Fibroblast of lung (primary cell): Measurements from ENCODE around the gene ZNHIT6. TPM values are rescaled to one million over a fixed set of nuclear protein-coding genes. Genes with fewer than 3 reads are reported as not detected.

Source experiments
- DNase-seq, 2 donors: peaks; one replicate each; pipeline versions ENCODE4 v3.0.0 to v3.0.0-alpha.2; 2010; ENCODE audit warnings: low read depth in 2 of 2
- H2AFZ ChIP-seq: 2 replicates; pipeline ENCODE4 v1.5.1; 2012; ENCODE audit warnings: low read length, control low read depth, inconsistent platforms
- H3K27ac ChIP-seq: 2 replicates; pipeline ENCODE4 v1.5.1; 2011; ENCODE audit warnings: low read length, control low read depth; ENCODE audit not compliant: insufficient read depth
- H3K27me3 ChIP-seq: 2 replicates; pipeline ENCODE4 v1.5.1; 2011; ENCODE audit warnings: mild to moderate bottlenecking, low read length; ENCODE audit not compliant: control insufficient read depth, insufficient read depth
- H3K36me3 ChIP-seq: 2 replicates; pipeline ENCODE4 v1.5.1; 2011; ENCODE audit warnings: low read length; ENCODE audit not compliant: control insufficient read depth, insufficient read depth
- H3K4me1 ChIP-seq: 2 replicates; pipeline ENCODE4 v1.5.1; 2011; ENCODE audit warnings: low read length; ENCODE audit not compliant: control insufficient read depth, insufficient read depth; ENCODE audit errors: extremely low read depth
- H3K4me2 ChIP-seq: 2 replicates; pipeline ENCODE4 v1.5.1; 2011; ENCODE audit warnings: low read length, control low read depth; ENCODE audit not compliant: insufficient read depth; ENCODE audit errors: extremely low read depth
- H3K4me3 ChIP-seq, 4 experiments: fragments of 200-600 bp in 1 of 4; sonication (generic) in 1 of 4; replicated peaks in 1 of 4; 2 replicates each; pipeline ENCODE4 v1.5.1; 2011 to 2016; ENCODE audit warnings: low read length in 4 of 4, low read depth in 3 of 4, mild to moderate bottlenecking in 3 of 4, control low read depth in 2 of 4, inconsistent platforms in 1 of 4, mixed read lengths in 1 of 4; ENCODE audit not compliant: insufficient read depth in 1 of 4; ENCODE audit errors: control extremely low read depth in 1 of 4
- H3K79me2 ChIP-seq: 2 replicates; pipeline ENCODE4 v1.5.1; 2012; ENCODE audit warnings: mild to moderate bottlenecking, low read length, inconsistent platforms; ENCODE audit not compliant: control insufficient read depth, insufficient read depth
- H3K9ac ChIP-seq: 2 replicates; pipeline ENCODE4 v1.5.1; 2011; ENCODE audit warnings: mild to moderate bottlenecking, low read length, control low read depth; ENCODE audit not compliant: insufficient read depth
- H3K9me3 ChIP-seq: 2 replicates; pipeline ENCODE4 v1.5.1; 2012; ENCODE audit warnings: low read depth, low read length; ENCODE audit not compliant: control insufficient read depth, insufficient read depth
- H4K20me1 ChIP-seq: 2 replicates; pipeline ENCODE4 v1.5.1; 2011; ENCODE audit warnings: low read length; ENCODE audit not compliant: control insufficient read depth, insufficient read depth; ENCODE audit errors: extremely low read depth
- EZH2 ChIP-seq: IDR thresholded peaks from 2 replicates; pipeline ENCODE4 v1.5.1; 2012; ENCODE audit warnings: low read length, control low read depth, mild to moderate bottlenecking; ENCODE audit errors: missing control alignments
- polyA plus RNA-seq, 2 donors: library from polyadenylated mRNA; depleted of rRNA in 1 of 2; stranded (reverse) in 1 of 2; unstranded in 1 of 2; fragments of >200 nt; gene quantifications; 2 replicates each; pipeline ENCODE4 v1.2.1, GENCODE V29; 2011 to 2012; ENCODE audit warnings: missing spikeins in 1 of 2
- total RNA-seq: library from RNA; depleted of rRNA; stranded (reverse); fragments of >200 nt; gene quantifications from 2 replicates; pipeline ENCODE4 v1.2.1, GENCODE V29; 2014
- TF ChIP-seq, protein P1 (sequence below), 2 donors: IDR thresholded peaks in 1 of 2; conservative IDR thresholded peaks in 1 of 2; 1 replicate in 1 of 2; 2 replicates in 1 of 2; pipeline ENCODE4 v1.5.1; 2011 to 2012; ENCODE audit warnings: low read length in 2 of 2, control low read depth in 1 of 2, inconsistent platforms in 1 of 2, low read depth in 1 of 2, mild to moderate bottlenecking in 1 of 2

The ZNHIT6 gene
- total and polyA plus RNA-seq, 2 donors (not counting 1 experiment from before 2014, with no cell fraction given) = 14.3 to 15.5 TPM

DNA sequence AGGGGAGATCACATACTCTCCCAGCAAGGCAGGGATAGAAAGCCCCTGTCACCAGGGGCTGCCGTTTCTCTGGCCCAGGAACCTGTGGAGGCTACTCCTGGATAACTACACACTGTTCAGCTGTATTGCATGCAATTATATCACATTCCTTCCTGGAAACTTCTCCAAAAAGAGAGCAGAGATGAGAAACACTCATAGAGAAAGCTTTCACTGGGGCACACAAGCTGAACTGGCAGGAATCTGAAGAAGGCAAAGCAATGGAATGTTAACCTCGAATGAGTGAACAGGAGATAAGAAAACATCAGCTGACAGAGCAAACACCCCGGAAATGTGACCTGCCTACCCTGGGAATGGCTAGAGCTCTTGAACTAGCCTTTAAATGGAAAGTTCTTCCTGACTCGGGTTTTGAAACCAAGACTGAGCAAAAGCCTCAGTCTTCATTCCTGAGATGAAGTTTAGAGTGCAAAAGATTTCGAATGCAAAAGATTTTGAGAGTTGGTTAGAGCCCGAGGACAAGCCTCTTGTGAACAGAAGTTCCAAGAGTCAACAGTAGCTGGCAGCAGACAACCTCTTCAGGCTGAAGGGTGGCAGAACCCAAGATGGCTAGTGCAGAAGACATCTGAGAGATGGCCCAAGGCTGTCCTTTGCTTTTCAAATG lies 95.4 kb downstream of the ZNHIT6 start:
- Histone ChIP-seq H2AFZ (no peak overlapping the region), H3K9ac (peak overlapping the region; percentile 33), H3K9me3 (no peaks in the 10 kb centered on the region), H3K27ac (peak overlapping the region; percentile 96), H3K4me3 (peak overlapping the region in 1 of 4 experiments; percentile 13), H3K79me2 (no peaks in the 10 kb centered on the region), H3K36me3 (no peaks in the 10 kb centered on the region), H3K27me3 (no peaks in the 10 kb centered on the region), H4K20me1 (no peaks in the 10 kb centered on the region), H3K4me2 (peak overlapping the region; percentile 68), H3K4me1 (peaks cover 34% of the 10 kb centered on the region)
- DNase-seq = peak; percentile 85 to 97
- no peak for TF ChIP-seq EZH2
- TF ChIP-seq, protein P1, sequence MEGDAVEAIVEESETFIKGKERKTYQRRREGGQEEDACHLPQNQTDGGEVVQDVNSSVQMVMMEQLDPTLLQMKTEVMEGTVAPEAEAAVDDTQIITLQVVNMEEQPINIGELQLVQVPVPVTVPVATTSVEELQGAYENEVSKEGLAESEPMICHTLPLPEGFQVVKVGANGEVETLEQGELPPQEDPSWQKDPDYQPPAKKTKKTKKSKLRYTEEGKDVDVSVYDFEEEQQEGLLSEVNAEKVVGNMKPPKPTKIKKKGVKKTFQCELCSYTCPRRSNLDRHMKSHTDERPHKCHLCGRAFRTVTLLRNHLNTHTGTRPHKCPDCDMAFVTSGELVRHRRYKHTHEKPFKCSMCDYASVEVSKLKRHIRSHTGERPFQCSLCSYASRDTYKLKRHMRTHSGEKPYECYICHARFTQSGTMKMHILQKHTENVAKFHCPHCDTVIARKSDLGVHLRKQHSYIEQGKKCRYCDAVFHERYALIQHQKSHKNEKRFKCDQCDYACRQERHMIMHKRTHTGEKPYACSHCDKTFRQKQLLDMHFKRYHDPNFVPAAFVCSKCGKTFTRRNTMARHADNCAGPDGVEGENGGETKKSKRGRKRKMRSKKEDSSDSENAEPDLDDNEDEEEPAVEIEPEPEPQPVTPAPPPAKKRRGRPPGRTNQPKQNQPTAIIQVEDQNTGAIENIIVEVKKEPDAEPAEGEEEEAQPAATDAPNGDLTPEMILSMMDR (conservative IDR thresholded peaks at IDR 0.05 in 1 of 2, IDR thresholded peaks at IDR 0.05 in 1 of 2; ENCODE audit: low read depth in 1 of 2, low read length in 2 of 2) = peak; percentile 55 to 68

DNA sequence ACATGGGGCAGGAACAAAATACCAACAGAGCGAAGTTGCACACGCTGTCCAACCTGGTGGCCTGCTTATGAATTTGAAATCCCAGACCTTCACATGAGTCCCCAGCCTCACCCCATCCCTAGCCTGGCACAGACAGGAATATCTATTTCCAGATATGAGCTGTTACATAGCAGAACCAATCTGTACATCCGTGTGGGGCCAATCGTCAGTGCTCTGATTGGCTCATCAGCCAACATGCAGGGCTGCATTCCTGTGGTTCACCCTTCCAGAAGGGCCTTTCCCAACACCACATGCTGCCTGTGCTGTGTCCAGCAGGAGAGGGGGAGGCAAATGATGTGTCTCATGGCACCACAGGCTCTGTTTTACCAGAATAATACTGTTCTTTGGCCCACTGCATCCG lies 96.4 kb downstream of the ZNHIT6 start:
- no peaks in the 10 kb centered on the region for H3K79me2 ChIP-seq
- H3K27me3 ChIP-seq = no peaks in the 10 kb centered on the region
- DNase-seq = peak; percentile 99 to 100
- H2AFZ ChIP-seq = no peak overlapping the region
- H3K9ac ChIP-seq = peak overlapping the region; percentile 54
- H3K27ac ChIP-seq = peak overlapping the region; percentile 96
- TF ChIP-seq EZH2 = no peak
- TF ChIP-seq, protein P1 (conservative IDR thresholded peaks at IDR 0.05 in 1 of 2, IDR thresholded peaks at IDR 0.05 in 1 of 2; ENCODE audit: low read depth in 1 of 2, low read length in 2 of 2) = no peak
- H3K9me3 ChIP-seq = no peaks in the 10 kb centered on the region
- H3K36me3 ChIP-seq = no peaks in the 10 kb centered on the region
- H3K4me1 ChIP-seq = peaks cover 39% of the 10 kb centered on the region
- H4K20me1 ChIP-seq = no peaks in the 10 kb centered on the region
- peak overlapping the region in 1 of 4 experiments; percentile 25 for H3K4me3 ChIP-seq
- peak overlapping the region; percentile 68 for H3K4me2 ChIP-seq

DNA sequence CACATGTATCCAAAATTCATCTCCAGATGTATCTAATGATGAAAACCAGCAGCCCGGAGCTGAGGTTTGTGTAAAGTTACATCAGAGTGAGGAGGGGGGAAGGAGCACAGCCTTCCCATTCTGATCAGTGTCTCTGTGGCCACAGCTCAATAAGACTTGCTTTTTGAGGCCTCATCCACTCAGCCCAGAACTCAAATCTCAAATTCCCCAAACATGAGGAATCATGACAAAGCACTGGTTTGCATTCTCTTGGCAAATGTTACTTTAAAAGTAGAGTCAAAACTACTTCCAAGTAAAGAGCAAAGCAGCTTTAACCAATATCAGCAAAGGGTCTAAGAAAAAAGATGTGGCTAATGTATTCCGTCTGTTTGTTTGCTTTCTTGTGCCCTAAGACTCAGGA lies 96.8 kb downstream of the ZNHIT6 start:
- H3K4me3 ChIP-seq = peak overlapping the region in 1 of 4 experiments; percentile 18

More for the DNA sequence above, 96.8 kb downstream of the ZNHIT6 start:
- Histone ChIP-seq H3K4me1 (peaks cover 43% of the 10 kb centered on the region), H3K9me3 (no peaks in the 10 kb centered on the region), H3K36me3 (no peaks in the 10 kb centered on the region), H3K27me3 (no peaks in the 10 kb centered on the region), H3K9ac (peak overlapping the region; percentile 54), H3K27ac (peak overlapping the region; percentile 96), H3K79me2 (no peaks in the 10 kb centered on the region), H4K20me1 (no peaks in the 10 kb centered on the region), H3K4me2 (peak overlapping the region; percentile 68), H2AFZ (no peak overlapping the region)
- no peak for TF ChIP-seq EZH2
- TF ChIP-seq, protein P1 (conservative IDR thresholded peaks at IDR 0.05 in 1 of 2, IDR thresholded peaks at IDR 0.05 in 1 of 2; ENCODE audit: low read depth in 1 of 2, low read length in 2 of 2) = no peak
- peak; percentile 90 to 95 for DNase-seq
